Lung (tissue), 13 donors: ENCODE data around the gene PRM3. TPM values are rescaled to one million over a fixed set of nuclear protein-coding genes. Genes with fewer than 3 reads are reported as not detected.

Source experiments
- ATAC-seq: fragments of 200-7000 bp; cut with Tn5 transposase; one replicate; pipeline ENCODE4 v1.9.1; 2020; ENCODE audit warnings: moderate number of reproducible peaks; ENCODE audit not compliant: insufficient read depth, low FRiP score
- DNase-seq, 3 donors: peaks; one replicate each; pipeline ENCODE4 v3.0.0-alpha.2; 2013 to 2017
- H3K27ac ChIP-seq, 2 donors: one replicate each; pipeline ENCODE4 v1.5.1; 2013; ENCODE audit warnings: mild to moderate bottlenecking in 2 of 2, moderate library complexity in 2 of 2, control low read depth in 1 of 2, inconsistent platforms in 1 of 2, low read depth in 1 of 2, low read length in 1 of 2
- H3K27me3 ChIP-seq, 3 donors: one replicate each; pipeline ENCODE4 v1.5.1; 2013; ENCODE audit warnings: low read length in 2 of 3; ENCODE audit not compliant: control insufficient read depth in 3 of 3, insufficient read depth in 3 of 3
- H3K36me3 ChIP-seq, 4 donors: one replicate each; pipeline ENCODE4 v1.5.1; 2013; ENCODE audit warnings: low read length in 4 of 4, mild to moderate bottlenecking in 1 of 4, moderate library complexity in 1 of 4; ENCODE audit not compliant: control insufficient read depth in 4 of 4, insufficient read depth in 4 of 4
- H3K4me1 ChIP-seq, 5 donors: one replicate each; pipeline ENCODE4 v1.5.1; 2013; ENCODE audit warnings: low read length in 5 of 5, mild to moderate bottlenecking in 2 of 5, moderate library complexity in 1 of 5; ENCODE audit not compliant: control insufficient read depth in 5 of 5, insufficient read depth in 5 of 5
- H3K4me3 ChIP-seq: one replicate; pipeline ENCODE4 v1.5.1; 2013; ENCODE audit warnings: mild to moderate bottlenecking, control low read depth, moderate library complexity
- H3K9ac ChIP-seq, 2 donors: one replicate each; pipeline ENCODE4 v1.5.1; 2013; ENCODE audit warnings: low read length in 2 of 2, control low read depth in 1 of 2; ENCODE audit not compliant: insufficient read depth in 1 of 2
- H3K9me3 ChIP-seq, 4 donors: one replicate each; pipeline ENCODE4 v1.5.1; 2013; ENCODE audit warnings: low read length in 3 of 4, mild to moderate bottlenecking in 1 of 4, moderate library complexity in 1 of 4; ENCODE audit not compliant: control insufficient read depth in 4 of 4, insufficient read depth in 3 of 4
- WGBS, 2 donors: extraction: QIAGEN DNeasy Blood & Tissue Kit; methylation state at CpG; one replicate each; pipeline ENCODE4 v1.1.7; 2013; 5-methylcytosine and 5-hydroxymethylcytosine counted together
- polyA plus RNA-seq, 2 donors: library from polyadenylated mRNA; stranded (reverse); fragments of 200-250 nt; gene quantifications; one replicate each; pipeline ENCODE4 v1.2.1, GENCODE V29; 2013
- small RNA-seq: library from RNA; depleted of rRNA; stranded (forward); fragments of <200 nt; gene quantifications from one replicate; pipeline ENCODE3, GENCODE V24; 2014; ENCODE audit warnings: low replicate concordance
- total RNA-seq, 2 donors: library from RNA; depleted of rRNA in 1 of 2; stranded (reverse); fragments of >200 nt in 1 of 2; gene quantifications; one replicate each; pipeline ENCODE4 v1.2.1, GENCODE V29; 2014 to 2021
- TF ChIP-seq, protein P1 (sequence below): IDR thresholded peaks from 2 replicates; pipeline ENCODE4 v1.5.1; 2012; ENCODE audit warnings: mild to moderate bottlenecking; ENCODE audit errors: control extremely low read depth, extremely low read depth
- donor health status: control.
- donor health status: control.
- donor health status: Bipolar disorder and iron deficiency.
- donor health status: healthy.
- donor health status: DM: yes; HTN: yes; CAD: no.

PRM3 gene
- total and polyA plus RNA-seq, 4 donors: not detected

- ATAC-seq: no peak
- Histone ChIP-seq H3K36me3 (no peaks in the 10 kb centered on the region), H3K27me3 (no peaks in the 10 kb centered on the region), H3K4me3 (no peak overlapping the region), H3K27ac (no peak overlapping the region), H3K9ac (no peak overlapping the region), H3K9me3 (no peaks in the 10 kb centered on the region), H3K4me1 (peaks cover 0 to 7% (median 0%) of the 10 kb centered on the region in 5 donors)
- DNase-seq: no peak
- 79% methylated on average over 18 of the region's 18 CpGs for WGBS, 2 donors
- TF ChIP-seq, protein P1, sequence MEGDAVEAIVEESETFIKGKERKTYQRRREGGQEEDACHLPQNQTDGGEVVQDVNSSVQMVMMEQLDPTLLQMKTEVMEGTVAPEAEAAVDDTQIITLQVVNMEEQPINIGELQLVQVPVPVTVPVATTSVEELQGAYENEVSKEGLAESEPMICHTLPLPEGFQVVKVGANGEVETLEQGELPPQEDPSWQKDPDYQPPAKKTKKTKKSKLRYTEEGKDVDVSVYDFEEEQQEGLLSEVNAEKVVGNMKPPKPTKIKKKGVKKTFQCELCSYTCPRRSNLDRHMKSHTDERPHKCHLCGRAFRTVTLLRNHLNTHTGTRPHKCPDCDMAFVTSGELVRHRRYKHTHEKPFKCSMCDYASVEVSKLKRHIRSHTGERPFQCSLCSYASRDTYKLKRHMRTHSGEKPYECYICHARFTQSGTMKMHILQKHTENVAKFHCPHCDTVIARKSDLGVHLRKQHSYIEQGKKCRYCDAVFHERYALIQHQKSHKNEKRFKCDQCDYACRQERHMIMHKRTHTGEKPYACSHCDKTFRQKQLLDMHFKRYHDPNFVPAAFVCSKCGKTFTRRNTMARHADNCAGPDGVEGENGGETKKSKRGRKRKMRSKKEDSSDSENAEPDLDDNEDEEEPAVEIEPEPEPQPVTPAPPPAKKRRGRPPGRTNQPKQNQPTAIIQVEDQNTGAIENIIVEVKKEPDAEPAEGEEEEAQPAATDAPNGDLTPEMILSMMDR: no peak
These were observed 47.5 kb downstream of the PRM3 start for GRCh38 chr16:11225677-11226549.

DNA sequence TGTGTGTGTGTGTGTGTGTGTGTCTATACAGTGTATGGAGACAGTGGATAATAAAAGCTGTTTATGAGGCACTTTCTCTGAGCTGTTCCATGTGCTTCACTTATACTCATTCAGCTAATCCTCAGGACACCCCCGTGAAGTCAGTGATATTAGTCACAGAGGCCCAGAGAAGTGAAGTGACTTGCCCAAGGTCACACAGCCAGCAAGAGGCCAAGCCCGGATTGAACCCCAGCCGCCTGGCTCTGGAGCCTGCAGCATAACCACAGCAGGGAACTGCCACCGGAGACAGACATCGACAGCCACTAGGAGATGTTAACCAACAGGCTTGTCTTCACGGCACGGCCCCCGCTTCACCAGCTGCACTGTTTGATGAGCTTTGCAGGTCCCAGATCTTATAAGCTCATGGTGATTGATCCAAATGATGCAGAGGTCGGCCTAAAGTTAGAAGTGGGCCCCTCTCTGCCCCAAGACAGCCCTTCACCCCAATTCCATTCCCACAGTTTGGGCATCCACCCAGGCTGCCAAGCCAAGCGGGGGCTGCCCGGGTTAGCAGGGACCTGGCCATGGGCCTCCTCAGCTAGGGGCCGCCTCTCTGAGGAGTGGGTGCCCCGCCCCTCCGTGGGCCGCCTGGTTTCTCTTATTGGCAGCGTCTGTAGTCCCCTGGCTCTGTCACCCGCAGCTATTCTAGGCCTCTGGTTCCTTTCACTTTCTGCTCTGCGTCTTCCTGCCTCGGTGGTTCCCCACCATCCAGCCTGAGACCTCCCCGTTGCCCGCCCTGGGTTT is 48.3 kb downstream of the PRM3 start:
- Histone ChIP-seq H3K9ac (no peak overlapping the region), H3K27me3 (no peaks in the 10 kb centered on the region), H3K4me1 (peaks cover 0 to 7% (median 0%) of the 10 kb centered on the region in 5 donors), H3K27ac (peak overlapping the region in 1 of 2 donors; percentile 67), H3K9me3 (no peaks in the 10 kb centered on the region), H3K4me3 (no peak overlapping the region), H3K36me3 (no peaks in the 10 kb centered on the region)
- WGBS, 2 donors: 57 to 65% methylated on average over 18 to 21 of the region's 21 CpGs
- peak; percentile 45 to 66 (median 55) for DNase-seq
- ATAC-seq: no peak
- TF ChIP-seq, protein P1: no peak

DNA sequence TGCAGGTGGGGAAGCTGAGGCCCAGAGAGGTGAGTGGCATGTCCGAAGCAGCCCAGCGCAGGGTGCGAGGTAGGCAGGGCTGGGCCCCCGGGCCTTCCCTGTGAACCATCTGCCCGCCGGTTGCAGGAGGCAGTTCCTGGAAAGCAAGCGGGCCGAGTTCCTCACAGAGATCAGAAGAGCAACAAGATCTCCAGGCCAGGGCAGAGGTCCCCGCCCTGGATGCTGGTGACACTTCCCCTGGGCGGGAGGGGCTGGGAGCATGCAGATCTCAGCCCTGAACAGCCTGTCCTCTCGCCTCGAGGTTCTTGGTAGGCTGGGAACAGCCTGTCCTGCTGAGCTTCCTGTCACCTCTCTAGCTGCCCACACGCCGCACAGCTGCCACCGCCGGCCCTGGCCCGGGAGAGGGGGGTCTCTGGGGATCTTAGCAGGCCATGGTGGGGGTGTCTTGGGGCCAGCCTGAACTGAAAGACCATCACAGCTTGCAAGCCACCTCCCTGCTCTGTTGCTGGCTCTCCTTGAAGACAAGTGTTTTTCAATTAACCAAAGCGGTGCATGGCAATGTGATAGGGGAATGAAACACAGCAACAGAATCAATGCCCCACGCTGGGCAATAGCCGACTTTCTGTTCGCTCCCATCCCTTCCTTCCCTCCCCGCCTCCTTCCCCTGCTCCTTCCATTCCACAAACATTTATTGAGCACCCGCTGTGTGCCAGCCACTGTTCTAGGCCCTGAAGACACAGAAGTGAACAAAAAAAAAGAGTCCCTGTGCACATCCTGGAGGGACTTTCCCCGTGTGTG is 49.1 kb downstream of the PRM3 start:
- peak overlapping the region in 1 of 2 donors; percentile 85 for H3K27ac ChIP-seq
- peaks cover 0 to 7% (median 0%) of the 10 kb centered on the region in 5 donors for H3K4me1 ChIP-seq
- ATAC-seq (peak; percentile 81), DNase-seq (peak in 2 of 3 donors; percentile 32 to 33)
- no peaks in the 10 kb centered on the region for H3K36me3 ChIP-seq
- no peaks in the 10 kb centered on the region for H3K27me3 ChIP-seq
- TF ChIP-seq, protein P1: no peak
- no peak overlapping the region for H3K4me3 ChIP-seq
- WGBS, 2 donors: 26 to 41% methylated on average over 24 of the region's 24 CpGs
- no peak overlapping the region for H3K9ac ChIP-seq
- H3K9me3 ChIP-seq: peaks cover 0 to under 1% (median 0%) of the 10 kb centered on the region in 4 donors

Small RNA genes within 50 kb of the gene (small RNA-seq; reads per million reads assigned to genes)
- gene MIR548H2 (not detected), gene RF00019 (not detected), gene RF00554 (not detected)

Other genes starting within 250 kb of the PRM3 start
- gene SOCS1, start 17.4 kb downstream of the PRM3 start, total RNA-seq: 10 to 100 TPM; 16.7 to 30.5 TPM
- gene SOCS1, start 17.4 kb downstream of the PRM3 start, polyA plus RNA-seq: 10 to 100 TPM; 13.8 to 39.7 TPM
- gene TNP2, start 4.3 kb downstream of the PRM3 start, total RNA-seq: not detected
- not detected for gene TNP2, start 4.3 kb downstream of the PRM3 start, polyA plus RNA-seq
- gene PRM2, start 2.9 kb upstream of the PRM3 start, total RNA-seq: not detected
- gene PRM2, start 2.9 kb upstream of the PRM3 start, polyA plus RNA-seq: not detected
- not detected for gene PRM1, start 7.7 kb upstream of the PRM3 start, total RNA-seq
- not detected for gene PRM1, start 7.7 kb upstream of the PRM3 start, polyA plus RNA-seq
- gene RMI2, start 71.8 kb upstream of the PRM3 start, total RNA-seq: 1 to 10 TPM; 4.4 to 4.6 TPM
- 1 to 10 TPM; 2.5 to 7.2 TPM for gene RMI2, start 71.8 kb upstream of the PRM3 start, polyA plus RNA-seq